Gastrocnemius medialis (tissue), 4 donors: ENCODE results near the gene GALNT9. TPM values are rescaled to one million over a fixed set of nuclear protein-coding genes. Genes with fewer than 3 reads are reported as not detected.

Source experiments
- ATAC-seq, 2 donors: fragments of 150-250 bp; one replicate each; pipeline ENCODE4 v1.9.1; 2016
- DNase-seq, 2 donors: peaks; one replicate each; pipeline ENCODE4 v3.0.0-alpha.2; 2019
- H3K27ac ChIP-seq, 4 donors: fragments of 200-600 bp; sonication (generic); 1 replicate in 1 of 4; 2 replicates in 3 of 4; pipeline ENCODE4 v1.5.1; 2016 to 2018; ENCODE audit warnings: mild to moderate bottlenecking in 2 of 4, moderate library complexity in 1 of 4
- H3K27me3 ChIP-seq, 3 donors: fragments of 200-600 bp; sonication (generic) in 2 of 3; 1 replicate in 1 of 3; 2 replicates in 2 of 3; pipeline versions ENCODE4 v1.5.1 to v1.6.0; 2016 to 2019; ENCODE audit warnings: mild to moderate bottlenecking in 1 of 3, moderate library complexity in 1 of 3
- H3K36me3 ChIP-seq, 2 donors: fragments of 200-600 bp; sonication (generic) in 1 of 2; one replicate each; pipeline ENCODE4 v1.5.1; 2017 to 2018
- H3K4me1 ChIP-seq, 2 donors: fragments of 200-600 bp; sonication (generic) in 1 of 2; one replicate each; pipeline ENCODE4 v1.5.1; 2016 to 2017; ENCODE audit warnings: mild to moderate bottlenecking in 2 of 2
- H3K4me3 ChIP-seq, 4 donors: fragments of 200-600 bp; sonication (generic) in 3 of 4; 1 replicate in 1 of 4; 2 replicates in 3 of 4; pipeline ENCODE4 v1.5.1; 2016 to 2019; ENCODE audit warnings: mild to moderate bottlenecking in 2 of 4
- H3K9me3 ChIP-seq, 3 donors: fragments of 200-600 bp; sonication (generic) in 2 of 3; 1 replicate in 1 of 3; 2 replicates in 2 of 3; pipeline ENCODE4 v1.5.1; 2016 to 2019
- CTCF ChIP-seq, 5 experiments: fragments of 450-650 bp in 3 of 5; fragments of 200-600 bp in 2 of 5; sonication (generic) in 2 of 5; IDR thresholded peaks in 4 of 5; conservative IDR thresholded peaks in 1 of 5; 1 replicate in 4 of 5; 2 replicates in 1 of 5; pipeline ENCODE4 v1.5.1; 2016 to 2019; ENCODE audit warnings: antibody characterized with exemption in 5 of 5, mild to moderate bottlenecking in 3 of 5, moderate library complexity in 3 of 5
- POLR2A ChIP-seq, 2 donors: fragments of 450-650 bp; IDR thresholded peaks; one replicate each; pipeline ENCODE4 v1.6.1; 2017; ENCODE audit warnings: antibody characterized with exemption in 2 of 2, mild to moderate bottlenecking in 2 of 2, moderate library complexity in 2 of 2
- in situ Hi-C, 4 donors: fragments of 200-750 bp; cut with MboI; loops; one replicate each; pipeline versions ENCODE4 v1.15.0 to v1.8.0; 2017; ENCODE audit warnings: low sequenced_read_pairs in 4 of 4
- intact Hi-C: fragments of 100-400 bp; cut with DNase I; formaldehyde crosslinking; loops from one replicate; pipeline ENCODE4 v1.15.1; 2023; ENCODE audit warnings: low total_unique reads
- total RNA-seq, 4 donors: library from RNA; depleted of rRNA; stranded (reverse); fragments of >200 nt; gene quantifications; one replicate each; pipeline versions ENCODE4 v1.1.0 to v1.2.3, GENCODE V29; 2016

GALNT9 gene
- total RNA-seq, 4 donors from 2014 or later: not detected

DNA sequence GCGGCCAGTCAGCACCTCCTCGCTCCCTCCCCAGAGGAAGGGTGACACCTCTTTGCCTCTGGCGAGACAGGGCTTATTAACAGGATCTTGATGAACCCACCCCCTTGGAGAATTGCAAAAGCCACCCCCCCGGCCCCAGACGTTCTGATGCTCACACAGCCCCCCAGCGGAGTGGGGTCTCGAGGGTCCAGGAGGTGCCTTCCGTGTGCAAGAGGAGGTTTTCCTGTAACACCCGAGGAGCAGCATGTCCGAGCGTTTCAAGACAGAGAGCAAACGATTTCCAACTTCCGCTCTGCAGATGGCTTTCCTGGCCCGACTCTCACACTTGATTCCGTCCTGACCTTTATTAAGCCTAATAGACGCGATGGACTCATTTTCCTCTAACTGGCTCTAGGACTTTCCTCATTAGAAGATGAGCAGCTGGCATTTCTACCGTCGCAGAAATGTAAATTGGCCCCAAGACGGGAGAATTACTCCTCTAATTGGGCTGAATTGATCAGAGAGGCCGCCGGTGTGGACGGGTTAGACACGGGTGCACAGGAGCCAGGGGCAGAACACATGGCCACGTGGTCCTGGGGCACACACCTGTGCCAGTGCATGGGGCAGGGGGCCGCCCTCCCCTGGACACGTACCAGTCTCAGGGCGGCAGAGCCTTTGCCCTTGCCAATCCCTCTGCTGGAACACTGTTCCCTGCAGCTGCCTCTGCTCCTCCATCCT is 100.8 kb downstream of the GALNT9 start:
- DNase-seq: no peak
- ATAC-seq: no peak
- Histone ChIP-seq H3K9me3 (no peaks in the 10 kb centered on the region), H3K36me3 (no peaks in the 10 kb centered on the region), H3K27ac (no peak overlapping the region), H3K27me3 (peaks cover 53 to 62% (median 56%) of the 10 kb centered on the region in 3 donors), H3K4me3 (no peak overlapping the region), H3K4me1 (no peaks in the 10 kb centered on the region)
- TF ChIP-seq CTCF (IDR thresholded peaks at IDR 0.05 in 4 of 5, conservative IDR thresholded peaks at IDR 0.05 in 1 of 5): no peak
- no peak for TF ChIP-seq POLR2A (IDR thresholded peaks at IDR 0.05)
- intact Hi-C loops (no loop called here), in situ Hi-C loops (no loop called here)

- H3K4me1 ChIP-seq: no peaks in the 10 kb centered on the region
- peaks cover 53 to 62% (median 56%) of the 10 kb centered on the region in 3 donors for H3K27me3 ChIP-seq
- no peak for ATAC-seq
- H3K27ac ChIP-seq: no peak overlapping the region
- no peaks in the 10 kb centered on the region for H3K9me3 ChIP-seq
- DNase-seq: no peak
- H3K36me3 ChIP-seq: no peaks in the 10 kb centered on the region
- TF ChIP-seq POLR2A (IDR thresholded peaks at IDR 0.05): no peak
- no peak for TF ChIP-seq CTCF (IDR thresholded peaks at IDR 0.05 in 4 of 5, conservative IDR thresholded peaks at IDR 0.05 in 1 of 5)
- no peak overlapping the region for H3K4me3 ChIP-seq
- in situ Hi-C loops (no loop called here), intact Hi-C loops (no loop called here)
Observed at GRCh38 chr12:132227782-132228475, 101.5 kb downstream of the GALNT9 start.

- H3K4me1 ChIP-seq: no peaks in the 10 kb centered on the region
- intact Hi-C loops: no loop called here
- no peak for TF ChIP-seq POLR2A (IDR thresholded peaks at IDR 0.05)
- TF ChIP-seq CTCF (IDR thresholded peaks at IDR 0.05 in 4 of 5, conservative IDR thresholded peaks at IDR 0.05 in 1 of 5): no peak
- in situ Hi-C loops: no loop called here
- no peaks in the 10 kb centered on the region for H3K36me3 ChIP-seq
- DNase-seq: no peak
- ATAC-seq: no peak
- no peak overlapping the region for H3K4me3 ChIP-seq
- peaks cover 55 to 62% (median 56%) of the 10 kb centered on the region in 3 donors for H3K27me3 ChIP-seq
- no peak overlapping the region for H3K27ac ChIP-seq
- no peaks in the 10 kb centered on the region for H3K9me3 ChIP-seq
Observed at GRCh38 chr12:132227118-132227517, 102.3 kb downstream of the GALNT9 start.

DNA sequence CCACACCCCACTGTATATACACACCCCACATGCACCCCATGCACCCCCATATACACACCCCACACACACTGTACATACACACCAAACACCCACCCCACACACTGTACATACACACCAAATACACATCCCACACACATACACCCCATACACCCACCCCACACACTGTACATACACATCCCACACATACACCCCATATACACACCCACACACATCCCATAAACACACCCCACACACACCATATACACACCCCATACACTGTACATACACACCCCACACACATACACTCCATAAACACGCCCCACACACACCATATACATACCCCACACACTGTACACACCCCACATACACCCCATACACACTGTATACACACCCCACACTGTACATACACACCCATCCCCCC is 102.8 kb downstream of the GALNT9 start:
- peaks cover 58 to 65% (median 59%) of the 10 kb centered on the region in 3 donors for H3K27me3 ChIP-seq
- in situ Hi-C loops: no loop called here

More for the DNA sequence above, 102.8 kb downstream of the GALNT9 start:
- TF ChIP-seq POLR2A (IDR thresholded peaks at IDR 0.05): no peak
- TF ChIP-seq CTCF (IDR thresholded peaks at IDR 0.05 in 4 of 5, conservative IDR thresholded peaks at IDR 0.05 in 1 of 5): no peak
- ATAC-seq (no peak), DNase-seq (no peak)
- no peaks in the 10 kb centered on the region for H3K9me3 ChIP-seq
- H3K36me3 ChIP-seq: no peaks in the 10 kb centered on the region
- H3K4me3 ChIP-seq: no peak overlapping the region
- H3K4me1 ChIP-seq: no peaks in the 10 kb centered on the region
- intact Hi-C loops: no loop called here
- no peak overlapping the region for H3K27ac ChIP-seq
